HG03521 (cell line): ENCODE results near the gene COA3.

ENCODE experiments used
- ATAC-seq: cut with Tn5 transposase; IDR thresholded peaks from one replicate; pipeline ENCODE4 v1.9.1; 2021; ENCODE audit warnings: mild to moderate bottlenecking, moderate library complexity; ENCODE audit not compliant: unreplicated experiment

COA3 gene

GRCh38 chr17:42818379-42818778 is 19.9 kb upstream of the COA3 start:
- no peak for ATAC-seq

DNA sequence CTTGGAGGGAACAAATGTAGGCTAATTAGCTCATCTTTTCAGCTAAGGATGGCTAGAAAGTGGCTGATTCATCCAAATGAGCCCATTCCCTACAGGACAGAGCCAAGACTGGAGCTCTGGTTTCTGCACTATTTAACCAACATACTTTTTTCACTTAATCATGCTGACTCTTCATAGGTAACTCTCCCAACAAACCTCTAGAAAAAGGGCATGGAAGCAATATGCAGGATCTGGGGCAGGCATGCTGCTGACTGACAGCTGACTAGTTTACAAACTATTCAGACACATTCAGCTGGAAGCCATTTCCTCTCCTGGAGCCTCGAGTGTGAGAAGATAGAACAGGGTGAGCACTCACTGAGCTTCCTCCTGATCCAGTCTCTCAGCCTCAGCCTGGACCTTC is 19.4 kb upstream of the COA3 start:
- ATAC-seq, result no peak

DNA sequence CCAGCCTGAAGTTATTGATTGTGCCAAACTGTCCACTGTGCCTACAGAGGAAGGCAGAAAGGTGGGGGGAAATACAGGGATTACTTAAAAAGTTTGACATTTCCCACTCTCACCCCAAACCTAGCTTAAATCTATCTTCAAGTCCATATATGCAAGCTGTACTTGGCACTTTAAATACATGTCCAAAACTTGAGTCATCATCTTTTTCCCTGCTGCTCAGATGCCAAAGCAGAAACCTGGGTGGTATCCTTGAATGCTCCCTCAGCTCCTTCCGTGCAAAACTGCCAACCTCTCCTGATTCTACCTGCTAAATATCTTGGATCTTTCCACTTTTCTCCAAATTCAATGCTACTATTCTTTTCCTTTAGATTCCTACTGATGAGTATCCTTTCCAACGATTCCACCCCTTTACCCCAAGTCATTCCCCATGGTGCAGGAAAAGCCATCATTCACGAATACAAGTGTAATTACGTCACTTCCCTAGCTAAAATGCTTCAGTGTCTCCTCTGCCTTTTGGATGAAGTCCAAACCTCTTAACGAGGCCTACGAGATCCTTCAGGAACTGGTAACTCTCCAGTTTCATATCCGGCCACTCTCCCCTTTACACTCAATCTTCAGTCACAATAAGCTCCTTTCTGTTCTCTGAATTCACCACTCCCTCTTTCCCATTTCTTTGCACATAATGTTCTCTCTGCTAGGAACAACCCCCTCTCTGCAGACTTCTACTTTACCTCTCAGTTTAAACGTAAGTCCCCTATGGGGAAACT is 16.3 kb upstream of the COA3 start:
- ATAC-seq, result no peak

- no peak for ATAC-seq
Observed at GRCh38 chr17:42809250-42809649, 10.7 kb upstream of the COA3 start.

GRCh38 chr17:42806249-42806648 is 7.7 kb upstream of the COA3 start:
- ATAC-seq, result no peak

- no peak for ATAC-seq
Observed at GRCh38 chr17:42804918-42805367, 6.4 kb upstream of the COA3 start.

DNA sequence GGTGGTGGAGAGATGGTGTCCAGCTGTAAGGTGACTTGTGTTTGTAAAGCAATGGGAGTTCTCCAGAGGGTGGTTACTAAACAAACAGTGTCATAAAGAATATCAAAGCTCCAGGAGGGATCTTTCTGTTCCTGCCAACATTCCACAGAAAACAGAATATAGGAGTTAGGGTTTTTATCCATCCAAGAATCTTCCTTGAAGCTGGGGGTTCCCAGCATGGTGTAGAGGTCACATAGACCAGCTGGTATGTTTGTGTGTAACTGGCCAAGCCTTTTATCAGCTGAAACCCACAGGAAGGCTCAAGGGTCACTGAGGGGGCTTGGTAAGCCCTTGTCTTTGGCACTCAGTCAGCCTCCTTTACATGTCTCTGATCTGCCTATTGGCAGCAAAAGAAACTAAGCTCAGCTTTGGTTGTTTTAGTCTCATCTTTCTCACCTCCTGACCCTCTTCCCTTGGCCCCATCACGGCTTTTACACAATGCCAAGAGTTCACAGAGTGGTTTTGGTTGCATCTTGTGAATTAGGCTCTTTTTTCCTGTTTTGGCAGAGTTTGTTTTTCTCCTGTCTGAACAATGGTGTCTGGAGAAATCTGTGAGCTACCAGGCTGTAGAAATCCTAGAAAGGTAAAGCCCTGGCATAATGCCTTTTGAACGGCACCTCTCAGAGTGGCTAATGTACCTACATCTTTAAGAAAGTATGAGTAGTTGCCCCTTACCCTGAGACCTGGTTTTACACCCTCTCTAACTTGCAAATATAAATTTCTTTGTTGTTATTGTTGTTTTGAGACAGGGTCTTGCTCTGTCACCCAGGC is 4.8 kb upstream of the COA3 start:
- no peak for ATAC-seq

DNA sequence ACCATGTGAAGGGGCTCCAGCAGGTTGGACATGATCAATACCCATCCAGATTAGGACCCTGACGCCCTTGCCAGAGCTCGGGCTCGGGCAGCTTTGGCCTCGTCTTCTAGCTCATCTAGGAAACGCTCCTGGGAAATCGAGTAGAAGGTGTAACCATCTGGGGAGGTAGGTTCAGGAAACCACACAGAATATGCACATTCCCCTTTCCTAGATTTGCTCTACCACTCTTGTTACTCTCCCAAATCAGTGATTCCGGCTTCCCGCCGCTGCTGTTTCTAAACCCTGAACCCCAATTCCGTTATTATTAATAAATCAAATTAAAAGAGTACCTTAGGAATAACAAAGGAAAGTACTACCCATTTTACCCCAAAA is 507 bp downstream of the COA3 start:
- no peak for ATAC-seq

GRCh38 chr17:42797067-42798007 is 1.2 kb downstream of the COA3 start:
- ATAC-seq, result no peak

- ATAC-seq, result no peak
Observed at GRCh38 chr17:42796066-42796758, 2.3 kb downstream of the COA3 start.

DNA sequence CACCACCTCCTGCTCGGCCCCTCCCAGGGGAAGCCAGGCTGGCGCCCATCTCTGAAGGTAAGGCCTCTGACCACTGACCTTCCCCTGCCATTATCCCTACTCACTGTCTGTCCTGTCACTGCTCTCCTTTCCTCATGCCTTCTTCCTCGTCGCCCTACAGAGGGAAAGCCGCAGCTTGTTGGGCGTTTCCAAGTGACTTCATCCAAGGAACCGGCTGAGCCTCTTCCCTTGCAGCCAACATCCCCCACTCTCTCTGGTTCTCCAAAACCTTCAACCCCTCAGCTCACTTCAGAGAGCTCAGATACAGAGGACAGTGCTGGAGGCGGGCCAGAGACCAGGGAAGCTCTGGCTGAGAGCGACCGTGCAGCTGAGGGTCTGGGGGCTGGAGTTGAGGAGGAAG is 3.0 kb downstream of the COA3 start:
- ATAC-seq, result no peak

- ATAC-seq, result no peak
Observed at GRCh38 chr17:42795061-42795460, 3.4 kb downstream of the COA3 start.

DNA sequence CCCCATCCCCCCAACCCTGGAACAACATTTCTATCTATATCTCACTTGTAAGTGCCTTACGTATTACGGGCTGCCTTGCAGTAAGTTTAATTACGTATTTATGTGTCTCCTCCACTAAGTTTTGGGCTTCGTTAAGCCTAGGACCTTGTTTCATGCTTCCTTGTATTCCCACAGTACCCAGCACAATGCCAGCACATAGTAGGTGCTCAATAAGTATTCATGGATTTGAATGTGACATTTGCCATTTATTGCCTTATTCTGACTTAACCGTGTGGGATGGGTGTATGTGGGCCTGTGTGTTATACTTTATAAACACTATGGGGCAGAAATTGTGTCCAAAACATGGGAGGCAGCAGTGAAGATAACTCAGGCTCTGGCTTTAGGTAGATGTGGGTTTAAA is 6.0 kb downstream of the COA3 start:
- ATAC-seq, result no peak

DNA sequence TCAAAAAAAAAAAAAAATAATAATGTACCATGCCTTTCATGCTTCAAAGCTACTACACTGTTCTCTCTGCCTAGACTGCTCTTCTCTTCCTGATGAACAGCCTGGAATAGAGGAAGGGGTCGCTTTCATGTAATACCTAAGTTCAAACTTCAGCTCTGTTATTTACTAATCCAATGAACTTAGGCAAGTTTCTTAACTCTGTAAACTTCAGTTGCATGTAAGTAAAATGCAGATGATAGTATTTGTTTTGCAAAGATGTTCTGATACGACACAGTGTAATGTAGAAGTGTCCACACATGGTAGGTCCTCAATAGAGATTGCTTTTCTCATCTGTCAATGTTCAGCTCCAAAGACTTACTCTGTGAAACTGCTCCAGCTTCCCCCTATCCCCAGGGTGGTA is 6.6 kb downstream of the COA3 start:
- no peak for ATAC-seq

- ATAC-seq, result no peak
Observed at GRCh38 chr17:42787266-42787665, 11.2 kb downstream of the COA3 start.

DNA sequence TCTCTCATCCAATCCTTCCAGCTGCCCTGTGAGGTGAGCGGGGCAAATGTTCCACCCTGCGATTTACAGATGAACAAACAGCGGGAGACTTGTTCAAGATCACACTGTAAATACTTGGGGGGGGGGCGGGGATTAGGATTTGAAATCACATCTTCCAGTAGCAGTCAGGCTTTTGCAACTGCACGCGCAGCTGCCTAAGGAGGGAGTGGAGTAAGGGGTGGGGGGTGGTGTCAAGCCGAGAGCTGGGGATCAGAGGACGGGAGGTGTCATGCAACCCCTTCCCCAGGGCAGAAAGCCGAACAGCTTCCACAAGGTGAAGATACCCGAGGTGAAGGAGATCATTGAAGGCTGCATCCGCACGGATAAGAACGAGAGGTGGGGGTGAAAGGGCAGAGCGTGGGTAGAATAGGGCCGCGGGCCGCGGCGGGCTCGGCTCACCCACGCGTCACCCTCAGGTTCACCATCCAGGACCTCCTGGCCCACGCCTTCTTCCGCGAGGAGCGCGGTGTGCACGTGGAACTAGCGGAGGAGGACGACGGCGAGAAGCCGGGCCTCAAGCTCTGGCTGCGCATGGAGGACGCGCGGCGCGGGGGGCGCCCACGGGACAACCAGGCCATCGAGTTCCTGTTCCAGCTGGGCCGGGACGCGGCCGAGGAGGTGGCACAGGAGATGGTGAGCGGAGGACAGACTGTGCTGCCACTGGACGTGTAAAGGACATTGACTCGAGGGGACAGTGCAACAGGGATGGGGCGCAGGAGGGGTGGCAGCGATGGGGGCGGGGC is 13.5 kb downstream of the COA3 start:
- ATAC-seq, result no peak

DNA sequence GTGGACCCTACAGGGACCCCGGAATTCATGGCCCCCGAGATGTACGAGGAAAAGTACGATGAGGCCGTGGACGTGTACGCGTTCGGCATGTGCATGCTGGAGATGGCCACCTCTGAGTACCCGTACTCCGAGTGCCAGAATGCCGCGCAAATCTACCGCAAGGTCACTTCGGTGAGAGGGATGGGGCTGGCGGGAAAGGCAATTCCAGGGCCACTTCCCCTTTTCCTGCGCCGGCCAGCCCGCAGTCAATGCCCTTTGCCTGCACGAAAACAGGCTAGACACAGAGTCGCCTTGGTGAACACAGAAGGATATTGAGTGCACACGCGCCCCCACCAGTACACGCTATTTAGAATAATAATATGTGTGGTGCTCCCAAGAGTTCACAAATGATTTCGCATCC is 14.1 kb downstream of the COA3 start:
- no peak for ATAC-seq

DNA sequence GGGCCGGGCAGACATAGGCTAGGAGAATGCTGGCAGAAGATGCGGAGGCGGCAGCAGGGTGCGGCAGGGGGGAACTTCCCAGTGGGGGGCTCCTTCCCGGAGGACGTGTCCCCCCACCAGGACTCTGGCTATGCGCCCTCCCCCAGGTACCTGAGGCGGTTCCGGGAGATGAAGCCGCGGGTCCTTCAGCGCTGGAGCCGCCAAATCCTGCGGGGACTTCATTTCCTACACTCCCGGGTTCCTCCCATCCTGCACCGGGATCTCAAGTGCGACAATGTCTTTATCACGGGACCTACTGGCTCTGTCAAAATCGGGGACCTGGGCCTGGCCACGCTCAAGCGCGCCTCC is 14.7 kb downstream of the COA3 start:
- ATAC-seq, result no peak

GRCh38 chr17:42783062-42783790 is 15.3 kb downstream of the COA3 start:
- no peak for ATAC-seq
